Measurements from ENCODE around the gene ZDHHC5.

Gene ZDHHC5

GRCh38 chr11:57667736-57668433 lies at the start of gene ZDHHC5:
TSS of gene ZDHHC5 (plus strand) at chr11:57668114. CDS start at chr11:57673091, 4,977 bp downstream.
- H3K9me3 ChIP-seq (ENCODE audit: control insufficient read depth, low read length) = no peaks in the 10 kb centered on the region
- peaks cover 8% of the 10 kb centered on the region for H3K4me1 ChIP-seq (ENCODE audit: control insufficient read depth, insufficient read depth, low read length)
- peak within 1 kb of the TSS; percentile 97 for H3K9ac ChIP-seq (ENCODE audit: low read length)
- peaks cover 7% of the 10 kb centered on the region for H3K36me3 ChIP-seq (ENCODE audit: control insufficient read depth, insufficient read depth, low read length)
- H3K4me3 ChIP-seq (ENCODE audit: low read length) = peak within 1 kb of the TSS; percentile 85
- H3K27me3 ChIP-seq (ENCODE audit: control insufficient read depth, insufficient read depth, low read length) = no peaks in the 10 kb centered on the region

- Histone ChIP-seq H3K36me3 (ENCODE audit: control insufficient read depth, insufficient read depth, low read length) (no peaks in the 10 kb centered on the region), H3K9ac (ENCODE audit: low read length) (no peak overlapping the region), H3K4me1 (ENCODE audit: control insufficient read depth, insufficient read depth, low read length) (no peaks in the 10 kb centered on the region)
These were observed 49.5 kb upstream of the ZDHHC5 start for GRCh38 chr11:57618438-57618837.

GRCh38 chr11:57619331-57619730 lies 48.6 kb upstream of the ZDHHC5 start:
- Histone ChIP-seq H3K9ac (ENCODE audit: low read length) (no peak overlapping the region), H3K9me3 (ENCODE audit: control insufficient read depth, low read length) (peaks cover 4% of the 10 kb centered on the region), H3K36me3 (ENCODE audit: control insufficient read depth, insufficient read depth, low read length) (no peaks in the 10 kb centered on the region), H3K4me3 (ENCODE audit: low read length) (no peak overlapping the region), H3K4me1 (ENCODE audit: control insufficient read depth, insufficient read depth, low read length) (no peaks in the 10 kb centered on the region), H3K27me3 (ENCODE audit: control insufficient read depth, insufficient read depth, low read length) (no peaks in the 10 kb centered on the region)

More at GRCh38 chr11:57618438-57618837, 49.5 kb upstream of the ZDHHC5 start:
- H3K4me3 ChIP-seq (ENCODE audit: low read length) = no peak overlapping the region
- peaks cover 4% of the 10 kb centered on the region for H3K9me3 ChIP-seq (ENCODE audit: control insufficient read depth, low read length)
- no peaks in the 10 kb centered on the region for H3K27me3 ChIP-seq (ENCODE audit: control insufficient read depth, insufficient read depth, low read length)

- H3K9ac ChIP-seq (ENCODE audit: low read length) = no peak overlapping the region
- no peak overlapping the region for H3K4me3 ChIP-seq (ENCODE audit: low read length)
- H3K9me3 ChIP-seq (ENCODE audit: control insufficient read depth, low read length) = peaks cover 4% of the 10 kb centered on the region
- H3K4me1 ChIP-seq (ENCODE audit: control insufficient read depth, insufficient read depth, low read length) = no peaks in the 10 kb centered on the region
- no peaks in the 10 kb centered on the region for H3K36me3 ChIP-seq (ENCODE audit: control insufficient read depth, insufficient read depth, low read length)
- H3K27me3 ChIP-seq (ENCODE audit: control insufficient read depth, insufficient read depth, low read length) = no peaks in the 10 kb centered on the region
These were observed 47.4 kb upstream of the ZDHHC5 start for GRCh38 chr11:57620467-57620866.

GRCh38 chr11:57622263-57622662 lies 45.7 kb upstream of the ZDHHC5 start:
- Histone ChIP-seq H3K9ac (ENCODE audit: low read length) (no peak overlapping the region), H3K36me3 (ENCODE audit: control insufficient read depth, insufficient read depth, low read length) (no peaks in the 10 kb centered on the region), H3K27me3 (ENCODE audit: control insufficient read depth, insufficient read depth, low read length) (no peaks in the 10 kb centered on the region), H3K9me3 (ENCODE audit: control insufficient read depth, low read length) (peaks cover 4% of the 10 kb centered on the region), H3K4me3 (ENCODE audit: low read length) (no peak overlapping the region), H3K4me1 (ENCODE audit: control insufficient read depth, insufficient read depth, low read length) (no peaks in the 10 kb centered on the region)

GRCh38 chr11:57624864-57625263 lies 43.0 kb upstream of the ZDHHC5 start:
- Histone ChIP-seq H3K9me3 (ENCODE audit: control insufficient read depth, low read length) (no peaks in the 10 kb centered on the region), H3K4me1 (ENCODE audit: control insufficient read depth, insufficient read depth, low read length) (no peaks in the 10 kb centered on the region), H3K9ac (ENCODE audit: low read length) (no peak overlapping the region), H3K27me3 (ENCODE audit: control insufficient read depth, insufficient read depth, low read length) (no peaks in the 10 kb centered on the region), H3K36me3 (ENCODE audit: control insufficient read depth, insufficient read depth, low read length) (no peaks in the 10 kb centered on the region), H3K4me3 (ENCODE audit: low read length) (no peak overlapping the region)

- H3K36me3 ChIP-seq (ENCODE audit: control insufficient read depth, insufficient read depth, low read length) = no peaks in the 10 kb centered on the region
- H3K27me3 ChIP-seq (ENCODE audit: control insufficient read depth, insufficient read depth, low read length) = no peaks in the 10 kb centered on the region
- no peaks in the 10 kb centered on the region for H3K9me3 ChIP-seq (ENCODE audit: control insufficient read depth, low read length)
- no peaks in the 10 kb centered on the region for H3K4me1 ChIP-seq (ENCODE audit: control insufficient read depth, insufficient read depth, low read length)
- no peak overlapping the region for H3K4me3 ChIP-seq (ENCODE audit: low read length)
- no peak overlapping the region for H3K9ac ChIP-seq (ENCODE audit: low read length)
These were observed 41.0 kb upstream of the ZDHHC5 start for GRCh38 chr11:57626895-57627294.

- peaks cover 6% of the 10 kb centered on the region for H3K27me3 ChIP-seq (ENCODE audit: control insufficient read depth, insufficient read depth, low read length)
- H3K9me3 ChIP-seq (ENCODE audit: control insufficient read depth, low read length) = no peaks in the 10 kb centered on the region
- H3K36me3 ChIP-seq (ENCODE audit: control insufficient read depth, insufficient read depth, low read length) = no peaks in the 10 kb centered on the region
- no peak overlapping the region for H3K4me3 ChIP-seq (ENCODE audit: low read length)
- no peak overlapping the region for H3K9ac ChIP-seq (ENCODE audit: low read length)
- H3K4me1 ChIP-seq (ENCODE audit: control insufficient read depth, insufficient read depth, low read length) = no peaks in the 10 kb centered on the region
These were observed 37.7 kb upstream of the ZDHHC5 start for GRCh38 chr11:57630171-57630570.

GRCh38 chr11:57632116-57632515 lies 35.8 kb upstream of the ZDHHC5 start:
- Histone ChIP-seq H3K36me3 (ENCODE audit: control insufficient read depth, insufficient read depth, low read length) (no peaks in the 10 kb centered on the region), H3K4me1 (ENCODE audit: control insufficient read depth, insufficient read depth, low read length) (no peaks in the 10 kb centered on the region), H3K9ac (ENCODE audit: low read length) (no peak overlapping the region), H3K4me3 (ENCODE audit: low read length) (no peak overlapping the region), H3K27me3 (ENCODE audit: control insufficient read depth, insufficient read depth, low read length) (peaks cover 6% of the 10 kb centered on the region), H3K9me3 (ENCODE audit: control insufficient read depth, low read length) (no peaks in the 10 kb centered on the region)

GRCh38 chr11:57633394-57634070 lies 34.4 kb upstream of the ZDHHC5 start:
- H3K27me3 ChIP-seq (ENCODE audit: control insufficient read depth, insufficient read depth, low read length) = peaks cover 18% of the 10 kb centered on the region
- no peaks in the 10 kb centered on the region for H3K9me3 ChIP-seq (ENCODE audit: control insufficient read depth, low read length)
- no peaks in the 10 kb centered on the region for H3K36me3 ChIP-seq (ENCODE audit: control insufficient read depth, insufficient read depth, low read length)

GRCh38 chr11:57634311-57634710 lies 33.6 kb upstream of the ZDHHC5 start:
- Histone ChIP-seq H3K27me3 (ENCODE audit: control insufficient read depth, insufficient read depth, low read length) (peaks cover 18% of the 10 kb centered on the region), H3K9me3 (ENCODE audit: control insufficient read depth, low read length) (no peaks in the 10 kb centered on the region), H3K36me3 (ENCODE audit: control insufficient read depth, insufficient read depth, low read length) (no peaks in the 10 kb centered on the region)

More at GRCh38 chr11:57633394-57634070, 34.4 kb upstream of the ZDHHC5 start:
- H3K4me1 ChIP-seq (ENCODE audit: control insufficient read depth, insufficient read depth, low read length) = peaks cover 10% of the 10 kb centered on the region
- no peak overlapping the region for H3K4me3 ChIP-seq (ENCODE audit: low read length)
- no peak overlapping the region for H3K9ac ChIP-seq (ENCODE audit: low read length)

GRCh38 chr11:57635246-57635645 lies 32.7 kb upstream of the ZDHHC5 start:
- Histone ChIP-seq H3K4me3 (ENCODE audit: low read length) (no peak overlapping the region), H3K9me3 (ENCODE audit: control insufficient read depth, low read length) (no peaks in the 10 kb centered on the region), H3K4me1 (ENCODE audit: control insufficient read depth, insufficient read depth, low read length) (peaks cover 13% of the 10 kb centered on the region), H3K27me3 (ENCODE audit: control insufficient read depth, insufficient read depth, low read length) (peaks cover 21% of the 10 kb centered on the region), H3K36me3 (ENCODE audit: control insufficient read depth, insufficient read depth, low read length) (no peaks in the 10 kb centered on the region), H3K9ac (ENCODE audit: low read length) (no peak overlapping the region)

More at GRCh38 chr11:57634311-57634710, 33.6 kb upstream of the ZDHHC5 start:
- H3K9ac ChIP-seq (ENCODE audit: low read length) = no peak overlapping the region
- H3K4me1 ChIP-seq (ENCODE audit: control insufficient read depth, insufficient read depth, low read length) = peaks cover 13% of the 10 kb centered on the region
- H3K4me3 ChIP-seq (ENCODE audit: low read length) = no peak overlapping the region
